Astrocyte (in vitro differentiated cells and primary cell): ENCODE data around the gene OPCML. TPM values are rescaled to one million over a fixed set of nuclear protein-coding genes. Genes with fewer than 3 reads are reported as not detected.
A peak's percentile ranks its signal among the peaks of the same experiment; 100 is the strongest.

Experiments
- DNase-seq: peaks from one replicate; pipeline ENCODE4 v3.0.0-alpha.2; 2010; ENCODE audit warnings: low read depth
- FAIRE-seq: peaks from 2 replicates; lab custom pipeline; 2011; peaks lifted over from hg19 to GRCh38; lab: Jason Lieb, UNC
- H2AFZ ChIP-seq: 2 replicates; pipeline ENCODE4 v1.6.0; 2012; ENCODE audit warnings: low read depth, low read length, inconsistent platforms
- H3K27ac ChIP-seq: 2 replicates; pipeline ENCODE4 v1.5.1; 2011; ENCODE audit warnings: low read depth, low read length, inconsistent platforms
- H3K27me3 ChIP-seq: 2 replicates; pipeline ENCODE4 v1.6.0; 2011; ENCODE audit warnings: low read length, inconsistent platforms; ENCODE audit not compliant: insufficient read depth
- H3K36me3 ChIP-seq: 2 replicates; pipeline ENCODE4 v1.5.1; 2011; ENCODE audit warnings: low read length, inconsistent platforms; ENCODE audit not compliant: insufficient read depth
- H3K4me1 ChIP-seq: 2 replicates; pipeline ENCODE4 v1.5.1; 2011; ENCODE audit warnings: low read length, inconsistent platforms; ENCODE audit not compliant: insufficient read depth
- H3K4me2 ChIP-seq: 2 replicates; pipeline ENCODE4 v1.6.0; 2012; ENCODE audit warnings: low read length, inconsistent platforms
- H3K4me3 ChIP-seq: 2 replicates; pipeline ENCODE4 v1.5.1; 2011; ENCODE audit warnings: low read depth, mild to moderate bottlenecking, low read length, inconsistent platforms; ENCODE audit not compliant: insufficient read depth
- H3K79me2 ChIP-seq: 2 replicates; pipeline ENCODE4 v1.6.0; 2012; ENCODE audit warnings: mild to moderate bottlenecking, low read length, inconsistent platforms; ENCODE audit not compliant: insufficient read depth
- H3K9ac ChIP-seq: 2 replicates; pipeline ENCODE4 v1.6.0; 2012; ENCODE audit warnings: mild to moderate bottlenecking, low read length, inconsistent platforms
- H3K9me3 ChIP-seq: 2 replicates; pipeline ENCODE4 v1.5.1; 2012; ENCODE audit warnings: low read depth, mild to moderate bottlenecking, low read length, inconsistent platforms; ENCODE audit not compliant: insufficient read depth
- H4K20me1 ChIP-seq: 2 replicates; pipeline ENCODE4 v1.6.0; 2012; ENCODE audit warnings: low read length, inconsistent platforms; ENCODE audit not compliant: insufficient read depth
- H3K27ac Mint-ChIP-seq: one replicate; pipeline ENCODE4 v1.8.0; 2021; ENCODE audit warnings: mild to moderate bottlenecking, mixed read lengths; ENCODE audit not compliant: unreplicated experiment
- H3K27me3 Mint-ChIP-seq: one replicate; pipeline ENCODE4 v1.8.0; 2021; ENCODE audit warnings: low read depth, mixed read lengths; ENCODE audit not compliant: unreplicated experiment
- H3K36me3 Mint-ChIP-seq: one replicate; pipeline ENCODE4 v1.8.0; 2021; ENCODE audit warnings: low read depth, mixed read lengths; ENCODE audit not compliant: unreplicated experiment
- H3K4me1 Mint-ChIP-seq: one replicate; pipeline ENCODE4 v1.8.0; 2021; ENCODE audit warnings: low read depth, mixed read lengths; ENCODE audit not compliant: unreplicated experiment
- H3K4me3 Mint-ChIP-seq: one replicate; pipeline ENCODE4 v1.8.0; 2021; ENCODE audit warnings: mild to moderate bottlenecking, moderate library complexity, mixed read lengths; ENCODE audit not compliant: unreplicated experiment
- H3K9me3 Mint-ChIP-seq: one replicate; pipeline ENCODE4 v1.8.0; 2021; ENCODE audit warnings: mild to moderate bottlenecking, mixed read lengths; ENCODE audit not compliant: unreplicated experiment
- CTCF ChIP-seq: IDR thresholded peaks from 2 replicates; pipeline ENCODE4 v1.5.1; 2011; ENCODE audit warnings: low read depth, mild to moderate bottlenecking, inconsistent platforms, low read length, moderate library complexity; ENCODE audit not compliant: insufficient read depth
- EZH2 ChIP-seq: IDR thresholded peaks from 2 replicates; pipeline ENCODE4 v1.6.1; 2012; ENCODE audit warnings: mild to moderate bottlenecking, low read length, inconsistent platforms; ENCODE audit not compliant: insufficient read depth
- total RNA-seq: library from RNA; stranded (reverse); gene quantifications from 2 replicates; pipeline ENCODE4 v1.2.1, GENCODE V29; 2021

The OPCML gene
- total RNA-seq, 1 donor from 2014 or later = 7.9 TPM

- Mint-ChIP-seq H3K27ac (no peak overlapping the region), H3K4me1 (peaks cover 24% of the 10 kb centered on the region), H3K36me3 (no peaks in the 10 kb centered on the region), H3K9me3 (no peaks in the 10 kb centered on the region), H3K27me3 (no peaks in the 10 kb centered on the region), H3K4me3 (no peak overlapping the region)
- TF ChIP-seq CTCF = no peak
- TF ChIP-seq EZH2 = no peak
- FAIRE-seq (no peak), DNase-seq (peak; percentile 57)
- Histone ChIP-seq H3K4me3 (no peak overlapping the region), H3K79me2 (no peaks in the 10 kb centered on the region), H3K9me3 (no peaks in the 10 kb centered on the region), H4K20me1 (no peaks in the 10 kb centered on the region), H3K27me3 (no peaks in the 10 kb centered on the region), H3K4me2 (no peak overlapping the region), H3K36me3 (no peaks in the 10 kb centered on the region), H3K9ac (no peak overlapping the region), H2AFZ (no peak overlapping the region), H3K27ac (no peak overlapping the region), H3K4me1 (no peaks in the 10 kb centered on the region)
Observed at GRCh38 chr11:132586801-132587200, 945.5 kb downstream of the OPCML start.

GRCh38 chr11:132579634-132580327 lies 952.5 kb downstream of the OPCML start:
- H3K27me3 Mint-ChIP-seq = peaks cover 1% of the 10 kb centered on the region
- Histone ChIP-seq H3K27me3 (no peaks in the 10 kb centered on the region), H3K9ac (no peak overlapping the region), H3K27ac (no peak overlapping the region), H4K20me1 (no peaks in the 10 kb centered on the region), H3K4me3 (no peak overlapping the region), H3K4me1 (peaks cover 10% of the 10 kb centered on the region), H3K4me2 (no peak overlapping the region), H3K79me2 (no peaks in the 10 kb centered on the region), H2AFZ (no peak overlapping the region), H3K9me3 (no peaks in the 10 kb centered on the region), H3K36me3 (no peaks in the 10 kb centered on the region)
- H3K27ac Mint-ChIP-seq = no peak overlapping the region
- DNase-seq = no peak
- H3K9me3 Mint-ChIP-seq = peaks cover 5% of the 10 kb centered on the region
- TF ChIP-seq EZH2 (no peak), CTCF (no peak)
- no peak for FAIRE-seq
- H3K4me1 Mint-ChIP-seq = peaks cover 36% of the 10 kb centered on the region
- peaks cover 3% of the 10 kb centered on the region for H3K36me3 Mint-ChIP-seq
- H3K4me3 Mint-ChIP-seq = no peak overlapping the region

- no peak overlapping the region for H3K27ac ChIP-seq
- Mint-ChIP-seq H3K27me3 (peaks cover 1% of the 10 kb centered on the region), H3K4me3 (no peak overlapping the region), H3K36me3 (peaks cover 3% of the 10 kb centered on the region), H3K4me1 (peaks cover 36% of the 10 kb centered on the region), H3K9me3 (peaks cover 5% of the 10 kb centered on the region), H3K27ac (no peak overlapping the region)
- peaks cover 10% of the 10 kb centered on the region for H3K4me1 ChIP-seq
- no peak overlapping the region for H3K4me3 ChIP-seq
- TF ChIP-seq EZH2 = no peak
- TF ChIP-seq CTCF = no peak
- H3K9me3 ChIP-seq = no peaks in the 10 kb centered on the region
- no peak overlapping the region for H3K9ac ChIP-seq
- no peaks in the 10 kb centered on the region for H3K79me2 ChIP-seq
- no peaks in the 10 kb centered on the region for H4K20me1 ChIP-seq
- H3K36me3 ChIP-seq = no peaks in the 10 kb centered on the region
- DNase-seq = no peak
- no peak overlapping the region for H3K4me2 ChIP-seq
- no peak overlapping the region for H2AFZ ChIP-seq
- FAIRE-seq = no peak
- no peaks in the 10 kb centered on the region for H3K27me3 ChIP-seq
Observed at GRCh38 chr11:132579136-132579535, 953.2 kb downstream of the OPCML start.
